Neural progenitor cell (in vitro differentiated cells): ENCODE measurements around the gene NXPH3.

Source experiments
- CTCF ChIP-seq: fragments of 200-600 bp; sonication (generic); IDR thresholded peaks from 2 replicates; pipeline ENCODE4 v1.5.1; 2017; ENCODE audit warnings: antibody characterized with exemption, mild to moderate bottlenecking
- EZH2 ChIP-seq: fragments of 200-600 bp; sonication (generic); IDR thresholded peaks from 2 replicates; pipeline ENCODE4 v1.6.1; 2017; ENCODE audit warnings: antibody characterized with exemption, mild to moderate bottlenecking, moderate library complexity

DNA sequence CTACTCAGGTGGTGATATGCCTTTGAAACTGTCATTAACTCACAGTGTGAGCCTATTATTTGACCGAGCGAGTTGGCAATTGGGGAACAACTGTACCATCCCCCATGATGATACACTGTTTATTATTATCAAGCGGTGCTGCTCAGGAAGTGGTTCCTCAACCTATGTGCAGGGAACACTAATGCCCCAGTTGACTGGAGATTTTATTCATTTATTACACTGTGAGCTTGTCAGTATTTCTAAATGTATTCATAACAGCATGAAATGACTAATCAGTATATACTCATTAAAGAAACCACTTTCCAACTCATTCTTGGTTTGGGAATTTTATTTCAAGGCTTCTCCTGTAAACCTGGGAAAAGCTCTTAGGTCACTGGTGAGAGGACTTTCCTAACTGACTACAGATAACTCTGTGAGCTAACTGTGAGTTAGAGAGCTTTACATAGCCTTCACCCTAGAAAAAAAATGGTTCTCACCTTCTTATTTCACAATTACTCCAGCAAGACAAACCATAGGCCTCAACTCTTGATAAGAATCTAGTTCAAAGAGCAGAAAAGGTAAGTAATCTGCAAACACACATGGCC is 42.4 kb downstream of the NXPH3 start:
- TF ChIP-seq EZH2 (no peak), CTCF (no peak)
